SK-N-SH (cell line): ENCODE measurements around the gene KDM6B. TPM values are rescaled to one million over a fixed set of nuclear protein-coding genes. Genes with fewer than 3 reads are reported as not detected.

Source experiments
- CTCF ChIA-PET: fragments of 300-600, 350-600 bp; formaldehyde crosslinking; extraction: SDS; loops from one replicate; lab custom pipeline; 2021; lab: Yijun Ruan, JAX
- POLR2A ChIA-PET: fragments of 350-600 bp; sonication (Branson Sonifier 250); formaldehyde crosslinking; extraction: SDS; loops from one replicate; lab custom pipeline; 2020; ENCODE audit warnings: antibody characterized with exemption, inconsistent platforms; lab: Yijun Ruan, JAX
- DNase-seq: peaks from one replicate; pipeline ENCODE4 v3.0.0; 2012
- H2AFZ ChIP-seq: fragments of 200-600 bp; sonication (generic); 2 replicates; pipeline ENCODE4 v1.8.1; 2016; ENCODE audit warnings: antibody characterized with exemption, mild to moderate bottlenecking, low read depth
- H3F3A ChIP-seq: fragments of 200-600 bp; sonication (generic); replicated peaks from 2 replicates; pipeline ENCODE3; 2016; ENCODE audit warnings: antibody characterized with exemption, mild to moderate bottlenecking; ENCODE audit not compliant: insufficient read depth
- H3K27ac ChIP-seq, 2 experiments: fragments of 200-500 bp in 1 of 2; fragments of 200-600 bp in 1 of 2; sonication (Bioruptor generic) in 1 of 2; sonication (generic), shearing (Covaris generic) in 1 of 2; 2 replicates each; pipeline versions ENCODE4 v1.5.1 to v1.6.1; 2014 to 2016; ENCODE audit warnings: low read depth in 2 of 2, inconsistent platforms in 1 of 2, low read length in 1 of 2, mild to moderate bottlenecking in 1 of 2, mixed read lengths in 1 of 2
- H3K27me3 ChIP-seq: fragments of 200-600 bp; sonication (generic), shearing (Covaris generic); 2 replicates; pipeline ENCODE4 v1.6.1; 2016; ENCODE audit warnings: mixed run types; ENCODE audit not compliant: insufficient read depth
- H3K36me3 ChIP-seq, 2 experiments: fragments of 200-500 bp in 1 of 2; fragments of 200-600 bp in 1 of 2; sonication (Bioruptor generic) in 1 of 2; sonication (generic) in 1 of 2; replicated peaks in 1 of 2; 2 replicates each; pipeline versions ENCODE3 to v1.5.1; 2014 to 2016; ENCODE audit warnings: low read length in 1 of 2, mild to moderate bottlenecking in 1 of 2; ENCODE audit not compliant: insufficient read depth in 2 of 2, control insufficient read depth in 1 of 2
- H3K4me1 ChIP-seq, 2 experiments: fragments of 200-500 bp in 1 of 2; fragments of 200-600 bp in 1 of 2; sonication (Bioruptor generic) in 1 of 2; sonication (generic), shearing (Covaris generic) in 1 of 2; 2 replicates each; pipeline versions ENCODE4 v1.5.1 to v1.6.1; 2014 to 2016; ENCODE audit warnings: low read depth in 1 of 2, low read length in 1 of 2, mixed run types in 1 of 2; ENCODE audit not compliant: insufficient read depth in 2 of 2, control insufficient read depth in 1 of 2
- H3K4me2 ChIP-seq: fragments of 200-600 bp; sonication (generic), shearing (Covaris generic); 2 replicates; pipeline ENCODE4 v1.6.1; 2017; ENCODE audit warnings: mixed run types
- H3K4me3 ChIP-seq, 2 experiments: fragments of 200-500 bp in 1 of 2; fragments of 200-600 bp in 1 of 2; sonication (Bioruptor generic) in 1 of 2; sonication (generic), shearing (Covaris generic) in 1 of 2; 2 replicates each; pipeline versions ENCODE4 v1.5.1 to v1.8.1; 2014 to 2016; ENCODE audit warnings: low read depth in 2 of 2, inconsistent platforms in 1 of 2, low read length in 1 of 2, mild to moderate bottlenecking in 1 of 2, mixed read lengths in 1 of 2, moderate library complexity in 1 of 2
- H3K79me2 ChIP-seq: fragments of 200-600 bp; sonication (generic); 2 replicates; pipeline ENCODE4 v1.8.1; 2017; ENCODE audit warnings: mild to moderate bottlenecking; ENCODE audit not compliant: insufficient read depth
- H3K9ac ChIP-seq: fragments of 200-600 bp; sonication (generic); 2 replicates; pipeline ENCODE4 v1.6.1; 2017; ENCODE audit warnings: mixed run types
- H3K9me2 ChIP-seq: fragments of 200-600 bp; sonication (generic); 2 replicates; pipeline ENCODE4 v1.6.1; 2017; ENCODE audit warnings: mixed run types
- H3K9me3 ChIP-seq: fragments of 200-600 bp; sonication (generic); 2 replicates; pipeline ENCODE4 v1.6.1; 2017; ENCODE audit warnings: mixed run types, mild to moderate bottlenecking, moderate library complexity
- H4K20me1 ChIP-seq: fragments of 200-600 bp; sonication (generic); 2 replicates; pipeline ENCODE4 v1.6.1; 2017; ENCODE audit warnings: mild to moderate bottlenecking, mixed run types; ENCODE audit not compliant: insufficient read depth
- CHD2 ChIP-seq: fragments of 150-350 bp; IDR thresholded peaks from 2 replicates; pipeline ENCODE4 v1.6.1; 2018; ENCODE audit warnings: low read length; ENCODE audit not compliant: partially characterized antibody
- CTCF ChIP-seq: fragments of 200-600 bp; sonication (generic); IDR thresholded peaks from 2 replicates; pipeline ENCODE4 v1.6.1; 2017; ENCODE audit warnings: antibody characterized with exemption, mild to moderate bottlenecking, moderate library complexity
- ELF1 ChIP-seq: IDR thresholded peaks from 2 replicates; pipeline ENCODE4 v1.4.0; 2012
- EP300 ChIP-seq, 2 experiments: IDR thresholded peaks; 2 replicates each; pipeline versions ENCODE4 v1.4.0 to v1.6.1; 2012; ENCODE audit warnings: borderline replicate concordance in 1 of 2, low read depth in 1 of 2, low read length in 1 of 2
- FOSL2 ChIP-seq: IDR thresholded peaks from 2 replicates; pipeline ENCODE4 v1.4.0; 2012; ENCODE audit warnings: low read depth, mild to moderate bottlenecking, moderate library complexity, borderline replicate concordance
- FOXM1 ChIP-seq: IDR thresholded peaks from 2 replicates; pipeline ENCODE4 v1.4.0; 2012; ENCODE audit warnings: low read depth, mild to moderate bottlenecking
- GABPA ChIP-seq: IDR thresholded peaks from 2 replicates; pipeline ENCODE4 v1.4.0; 2012; ENCODE audit warnings: low read depth, mild to moderate bottlenecking
- GATA2 ChIP-seq: sonication (generic); formaldehyde crosslinking; IDR thresholded peaks from 2 replicates; pipeline ENCODE4 v1.5.0; 2020; ENCODE audit warnings: mild to moderate bottlenecking, missing genetic modification reagents
- JUND ChIP-seq: IDR thresholded peaks from 2 replicates; pipeline ENCODE4 v1.4.0; 2012
- MAX ChIP-seq: IDR thresholded peaks from 2 replicates; pipeline ENCODE4 v1.4.0; 2012; ENCODE audit warnings: low read depth
- MEF2A ChIP-seq: IDR thresholded peaks from 2 replicates; pipeline ENCODE4 v1.4.0; 2012; ENCODE audit warnings: low read depth, borderline replicate concordance
- MXI1 ChIP-seq: IDR thresholded peaks from 2 replicates; pipeline ENCODE4 v1.6.1; 2012; ENCODE audit warnings: mild to moderate bottlenecking, low read depth, low read length, improper control_type of control experiment
- NFIC ChIP-seq: IDR thresholded peaks from 2 replicates; pipeline ENCODE4 v1.4.0; 2012; ENCODE audit warnings: borderline replicate concordance
- NRF1 ChIP-seq: IDR thresholded peaks from 2 replicates; pipeline ENCODE4 v1.6.1; 2012; ENCODE audit warnings: low read depth, mild to moderate bottlenecking, low read length
- PBX3 ChIP-seq: IDR thresholded peaks from 2 replicates; pipeline ENCODE4; 2012
- POLR2AphosphoS5 ChIP-seq: IDR thresholded peaks from 2 replicates; pipeline ENCODE4 v1.6.1; 2012; ENCODE audit warnings: low read depth, low read length
- RAD21 ChIP-seq: IDR thresholded peaks from 2 replicates; pipeline ENCODE4 v1.6.1; 2012; ENCODE audit warnings: mild to moderate bottlenecking, low read length
- RCOR1 ChIP-seq: fragments of 150-350 bp; IDR thresholded peaks from 2 replicates; pipeline ENCODE4 v1.6.1; 2017; ENCODE audit warnings: antibody characterized with exemption, low read length
- RFX5 ChIP-seq: IDR thresholded peaks from 2 replicates; pipeline ENCODE4 v1.6.1; 2012; ENCODE audit warnings: mild to moderate bottlenecking, improper control_type of control experiment, low read length
- SIN3A ChIP-seq: IDR thresholded peaks from 2 replicates; pipeline ENCODE4 v1.6.1; 2012; ENCODE audit warnings: low read depth, mild to moderate bottlenecking, low read length, moderate library complexity, borderline replicate concordance
- SMC3 ChIP-seq: IDR thresholded peaks from 2 replicates; pipeline ENCODE4 v1.6.1; 2012; ENCODE audit warnings: low read depth, low read length, improper control_type of control experiment
- TCF12 ChIP-seq: IDR thresholded peaks from 2 replicates; pipeline ENCODE4 v1.4.0; 2012
- TEAD4 ChIP-seq: IDR thresholded peaks from 2 replicates; pipeline ENCODE4 v1.4.0; 2012; ENCODE audit warnings: mild to moderate bottlenecking, borderline replicate concordance; ENCODE audit not compliant: insufficient read depth
- USF1 ChIP-seq: IDR thresholded peaks from 2 replicates; pipeline ENCODE4 v1.4.0; 2012; ENCODE audit warnings: low read depth, borderline replicate concordance
- USF2 ChIP-seq: fragments of 150-350 bp; IDR thresholded peaks from 2 replicates; pipeline ENCODE4 v1.6.1; 2017; ENCODE audit warnings: antibody characterized with exemption, low read length, low read depth, borderline replicate concordance
- WGBS: methylation state at CpG from one replicate; pipeline ENCODE4 v1.1.6; 2017; ENCODE audit warnings: low lambda C conversion rate; 5-methylcytosine and 5-hydroxymethylcytosine counted together
- polyA plus RNA-seq, 3 experiments: library from polyadenylated mRNA; depleted of rRNA; stranded (reverse); fragments of >200 nt; gene quantifications; 2 replicates each; pipeline ENCODE4 v1.2.3, GENCODE V29; 2012

The KDM6B gene
- polyA plus RNA-seq, 1 of the 3 experiments (the other 2 are of a cell fraction) = 2.6 TPM

GRCh38 chr17:7835814-7836595 lies 2.0 kb downstream of the KDM6B start (continued):
- TF ChIP-seq SIN3A = no peak
- TF ChIP-seq, all 33 proteins: peak for 3

- Histone ChIP-seq H2AFZ (peak overlapping the region; percentile 63; the same call in 1 of the 2 replicates), H3K4me1 (peaks cover 32 to 40% of the 10 kb centered on the region in 2 experiments), H3K9me3 (no peaks in the 10 kb centered on the region), H3K9ac (peak overlapping the region; percentile 99), H3K4me3 (peak overlapping the region; percentile 90 to 97), H3K9me2 (no peaks in the 10 kb centered on the region), H3K27me3 (no peaks in the 10 kb centered on the region), H3K36me3 (peaks cover 5 to 14% of the 10 kb centered on the region in 2 experiments), H4K20me1 (peaks cover 31% of the 10 kb centered on the region), H3K4me2 (peak overlapping the region; percentile 99), H3F3A (peaks cover 39% of the 10 kb centered on the region), H3K27ac (peak overlapping the region; percentile 98 to 99), H3K79me2 (peaks cover 45% of the 10 kb centered on the region)
- DNase-seq = peak; percentile 85
- WGBS = under 1% methylated on average over 18 of the region's 19 CpGs
- ChIA-PET CTCF (interaction anchor here (0.6 to 6.5 kb wide), 17 partner anchors 8 to 439 kb away, joined by 3 to 58 read pairs (median 5); partner anchors contain the start of genes CYB5D1, DNAH2, NAA38 and TMEM88), POLR2A (interaction anchor here (0.9 to 3.1 kb wide), 6 partner anchors 8 to 120 kb away, joined by 3 to 17 read pairs (median 4); partner anchors contain the start of genes CYB5D1, DNAH2 and NAA38)
- TF ChIP-seq RFX5 = peak; percentile 90
- TF ChIP-seq RAD21 = no peak
- TF ChIP-seq TCF12 = peak; percentile 68
- no peak; the same call in 1 of the 2 replicates for TF ChIP-seq POLR2AphosphoS5
- peak; percentile 97 for TF ChIP-seq MAX
- TF ChIP-seq FOSL2 = peak; percentile 31; the same call in 1 of the 2 replicates
- no peak for TF ChIP-seq CTCF
- peak; percentile 96 for TF ChIP-seq MXI1
- TF ChIP-seq NRF1 = no peak
- peak; percentile 85 for TF ChIP-seq USF1
- peak; percentile 98 for TF ChIP-seq JUND
- TF ChIP-seq MEF2A = 0 out of 2 replicates have a peak, but pooled peaks have one; percentile 37
- peak; percentile 65 for TF ChIP-seq PBX3
- peak; percentile 57; the same call in 1 of the 2 replicates for TF ChIP-seq ELF1
- peak; percentile 26; the same call in 1 of the 2 replicates for TF ChIP-seq SMC3
- TF ChIP-seq FOXM1 = no peak
- 0 out of 2 replicates have a peak, but pooled peaks have one; percentile 45 for TF ChIP-seq GABPA
- TF ChIP-seq USF2 = peak; percentile 50; the same call in 1 of the 2 replicates
- TF ChIP-seq CHD2 = peak; percentile 97
- peak; percentile 77 for TF ChIP-seq NFIC
- no peak for TF ChIP-seq TEAD4
- peak; percentile 66 to 71 for TF ChIP-seq EP300 (IDR thresholded peaks at IDR 0.05; ENCODE audit: borderline replicate concordance in 1 of 2, low read depth in 1 of 2, low read length in 1 of 2)
- TF ChIP-seq GATA2 (CRISPR knock-in tag) = no peak
- peak; percentile 84; the same call in 1 of the 2 replicates for TF ChIP-seq RCOR1
Observed at GRCh38 chr17:7836596-7837407, 2.8 kb downstream of the KDM6B start.
